H9 (cell line): ENCODE results near the gene CACNA2D3. TPM values are rescaled to one million over a fixed set of nuclear protein-coding genes. Genes with fewer than 3 reads are reported as not detected.

Source experiments
- DNase-seq: peaks from one replicate; pipeline ENCODE4 v3.0.0-alpha.2; 2017
- H2AFZ ChIP-seq: one replicate; pipeline ENCODE4 v1.6.1; 2013; ENCODE audit warnings: mild to moderate bottlenecking, low read length, control low read depth, moderate library complexity
- H2AK5ac ChIP-seq: 2 replicates; pipeline ENCODE4 v1.6.1; 2013; ENCODE audit warnings: low read length, control low read depth, mixed read lengths; ENCODE audit not compliant: insufficient read length
- H2BK120ac ChIP-seq: one replicate; pipeline ENCODE4 v1.6.1; 2013; ENCODE audit warnings: low read depth, mild to moderate bottlenecking, low read length, control low read depth, inconsistent platforms; ENCODE audit not compliant: poor library complexity, severe bottlenecking
- H2BK12ac ChIP-seq: 2 replicates; pipeline ENCODE4 v1.6.1; 2013; ENCODE audit warnings: low read length, control low read depth, mixed read lengths, low read depth; ENCODE audit not compliant: insufficient read length
- H2BK15ac ChIP-seq: 2 replicates; pipeline ENCODE4 v1.6.1; 2013; ENCODE audit warnings: low read depth, low read length, control low read depth
- H2BK20ac ChIP-seq: one replicate; pipeline ENCODE4 v1.6.1; 2013; ENCODE audit warnings: low read depth, mild to moderate bottlenecking, low read length, control low read depth, inconsistent platforms; ENCODE audit not compliant: poor library complexity, severe bottlenecking
- H2BK5ac ChIP-seq: 2 replicates; pipeline ENCODE4 v1.6.1; 2013; ENCODE audit warnings: low read length, control low read depth, mixed read lengths; ENCODE audit not compliant: insufficient read length
- H3K14ac ChIP-seq: 2 replicates; pipeline ENCODE4 v1.6.1; 2013; ENCODE audit warnings: low read length, control low read depth; ENCODE audit not compliant: insufficient read depth
- H3K18ac ChIP-seq: 2 replicates; pipeline ENCODE4 v1.6.1; 2013; ENCODE audit warnings: low read depth, mild to moderate bottlenecking, mixed read lengths, low read length, control low read depth; ENCODE audit not compliant: insufficient read length
- H3K23ac ChIP-seq: 2 replicates; pipeline ENCODE4 v1.6.1; 2013; ENCODE audit warnings: low read length, control low read depth, mixed read lengths, low read depth; ENCODE audit not compliant: insufficient read length
- H3K23me2 ChIP-seq: 2 replicates; pipeline ENCODE4 v1.6.1; 2013; ENCODE audit warnings: low read depth, mild to moderate bottlenecking, mixed read lengths, low read length, control low read depth; ENCODE audit not compliant: insufficient read length, poor library complexity, severe bottlenecking
- H3K27ac ChIP-seq: 2 replicates; pipeline ENCODE4 v1.5.1; 2013; ENCODE audit warnings: low read length, control low read depth, mixed read lengths, low read depth; ENCODE audit not compliant: insufficient read length
- H3K27me3 ChIP-seq: 2 replicates; pipeline ENCODE4 v1.6.1; 2013; ENCODE audit warnings: low read length, control low read depth, inconsistent platforms; ENCODE audit not compliant: insufficient read depth
- H3K4ac ChIP-seq: 2 replicates; pipeline ENCODE4 v1.6.1; 2013; ENCODE audit warnings: low read depth, mild to moderate bottlenecking, control low read depth, inconsistent platforms, low read length, moderate library complexity
- H3K4me1 ChIP-seq: 2 replicates; pipeline ENCODE4 v1.6.1; 2013; ENCODE audit warnings: low read length, control low read depth, inconsistent platforms; ENCODE audit not compliant: insufficient read depth
- H3K4me2 ChIP-seq: 2 replicates; pipeline ENCODE4 v1.6.1; 2013; ENCODE audit warnings: low read length, control low read depth, mixed read lengths; ENCODE audit not compliant: insufficient read length, insufficient read depth
- H3K56ac ChIP-seq: 2 replicates; pipeline ENCODE4 v1.6.1; 2013; ENCODE audit warnings: low read depth, mild to moderate bottlenecking, mixed read lengths, low read length, control low read depth; ENCODE audit not compliant: insufficient read length
- H3K79me1 ChIP-seq: 2 replicates; pipeline ENCODE4 v1.6.1; 2013; ENCODE audit warnings: low read depth, mild to moderate bottlenecking, moderate library complexity, low read length, control low read depth, inconsistent platforms; ENCODE audit not compliant: insufficient read depth, poor library complexity, severe bottlenecking
- H3K79me2 ChIP-seq: 2 replicates; pipeline ENCODE4 v1.6.1; 2013; ENCODE audit warnings: low read length, control low read depth, inconsistent platforms; ENCODE audit not compliant: insufficient read depth
- H3K9ac ChIP-seq: 2 replicates; pipeline ENCODE4 v1.6.1; 2013; ENCODE audit warnings: low read length, control low read depth, mixed read lengths; ENCODE audit not compliant: insufficient read length; ENCODE audit errors: extremely low read depth
- H3K9me3 ChIP-seq: one replicate; pipeline ENCODE4 v1.6.1; 2013; ENCODE audit warnings: low read depth, low read length, inconsistent platforms; ENCODE audit not compliant: control insufficient read depth
- H3T11ph ChIP-seq: one replicate; pipeline ENCODE4 v1.6.1; 2013; ENCODE audit warnings: mild to moderate bottlenecking, low read length, control low read depth, inconsistent platforms
- H4K20me1 ChIP-seq: one replicate; pipeline ENCODE4 v1.6.1; 2013; ENCODE audit not compliant: control insufficient read depth, insufficient read length, insufficient read depth
- H4K5ac ChIP-seq: 2 replicates; pipeline ENCODE4 v1.6.1; 2013; ENCODE audit warnings: low read depth, mild to moderate bottlenecking, mixed read lengths, low read length, control low read depth; ENCODE audit not compliant: insufficient read length
- H4K8ac ChIP-seq: replicated peaks from 2 replicates; pipeline ENCODE4 v1.6.1; 2013; ENCODE audit warnings: low read length, control low read depth, mixed read lengths, low read depth; ENCODE audit not compliant: insufficient read length
- H4K91ac ChIP-seq: 2 replicates; pipeline ENCODE4 v1.6.1; 2013; ENCODE audit warnings: low read depth, mild to moderate bottlenecking, moderate library complexity, mixed read lengths, low read length, control low read depth; ENCODE audit not compliant: insufficient read length
- H3K27ac Mint-ChIP-seq, 3 experiments: 2 replicates in 2 of 3; 3 replicates in 1 of 3; pipeline ENCODE4 v1.8.0; 2020 to 2021; ENCODE audit warnings: mixed read lengths in 3 of 3, mild to moderate bottlenecking in 1 of 3, moderate library complexity in 1 of 3
- H3K27me3 Mint-ChIP-seq: 2 replicates; pipeline ENCODE4 v1.8.0; 2021; ENCODE audit warnings: low read depth, mild to moderate bottlenecking, moderate library complexity, mixed read lengths
- H3K36me3 Mint-ChIP-seq, 3 experiments: 2 replicates in 2 of 3; 3 replicates in 1 of 3; pipeline ENCODE4 v1.8.0; 2020 to 2021; ENCODE audit warnings: low read depth in 3 of 3, mixed read lengths in 3 of 3; ENCODE audit not compliant: insufficient read depth in 1 of 3
- H3K4me1 Mint-ChIP-seq, 2 experiments: 2 replicates each; pipeline ENCODE4 v1.8.0; 2020; ENCODE audit warnings: mixed read lengths in 2 of 2
- H3K4me3 Mint-ChIP-seq, 2 experiments: 2 replicates in 1 of 2; 3 replicates in 1 of 2; pipeline ENCODE4 v1.8.0; 2020 to 2021; ENCODE audit warnings: mild to moderate bottlenecking in 2 of 2, mixed read lengths in 2 of 2, moderate library complexity in 1 of 2
- H3K9me3 Mint-ChIP-seq, 2 experiments: 2 replicates in 1 of 2; 3 replicates in 1 of 2; pipeline ENCODE4 v1.8.0; 2020; ENCODE audit warnings: mild to moderate bottlenecking in 2 of 2, mixed read lengths in 2 of 2, moderate library complexity in 1 of 2
- WGBS: extraction: QIAGEN DNeasy Blood & Tissue Kit; methylation state at CpG from one replicate; pipeline ENCODE4 v1.1.7; 2013; ENCODE audit warnings: missing lambda C conversion rate, low lambda C conversion rate, mixed read lengths; ENCODE audit not compliant: insufficient read length; ENCODE audit errors: extremely low coverage; 5-methylcytosine and 5-hydroxymethylcytosine counted together
- total RNA-seq: library from RNA; stranded (reverse); gene quantifications from 2 replicates; pipeline ENCODE4 v1.2.1, GENCODE V29; 2021
- TF ChIP-seq, protein P1 (sequence below): fragments of 200-600 bp; sonication (generic); conservative IDR thresholded peaks from 3 replicates; pipeline ENCODE4 v1.8.0; 2021; ENCODE audit warnings: antibody characterized with exemption, mild to moderate bottlenecking

CACNA2D3 gene
- total RNA-seq, 1 experiment from 2014 or later: 3.2 TPM

DNA sequence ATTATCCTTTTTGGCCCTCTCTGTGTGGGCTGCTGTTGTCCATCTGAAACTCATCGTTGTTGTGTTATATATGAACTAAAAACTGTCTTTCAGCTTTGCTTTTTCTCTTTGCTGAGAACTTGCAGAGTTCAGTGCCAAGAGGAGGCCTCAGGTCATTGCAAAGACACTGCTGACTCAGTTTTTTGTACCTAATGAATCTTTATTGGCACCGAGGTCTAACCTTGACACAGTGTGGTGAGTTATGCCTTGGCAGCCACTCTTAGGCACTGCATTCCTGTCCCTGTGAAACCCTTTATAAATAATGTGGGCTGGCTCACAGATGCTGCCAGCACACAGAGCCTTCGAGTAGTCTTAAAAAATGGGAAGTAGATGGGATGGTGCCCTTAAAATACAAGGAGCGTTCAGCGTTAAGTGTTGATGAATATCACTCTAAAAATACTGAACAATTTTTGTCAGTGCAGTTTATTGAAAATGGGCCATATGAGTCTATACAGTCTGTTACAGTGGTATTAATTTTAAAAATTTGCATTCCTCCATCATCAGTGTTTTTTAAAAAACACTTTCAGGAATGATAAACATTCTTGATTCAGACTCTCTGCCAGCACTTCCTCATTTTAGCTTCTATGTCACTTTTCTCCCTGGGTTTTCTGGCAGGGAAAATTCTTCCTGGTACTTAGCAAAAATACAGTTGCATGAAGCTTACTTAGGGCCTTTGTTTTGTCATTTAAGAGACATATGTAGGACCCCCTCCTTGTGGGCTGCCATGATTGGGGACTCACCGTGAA, 234.1 kb downstream of the CACNA2D3 start:
- no peak overlapping the region for H2BK5ac ChIP-seq
- no CpG with 5 or more reads among the region's 6 CpGs for WGBS
- no peak overlapping the region for H2BK120ac ChIP-seq
- no peaks in the 10 kb centered on the region for H3K79me1 ChIP-seq
- H3K27ac ChIP-seq: no peak overlapping the region
- no peak overlapping the region for H2BK15ac ChIP-seq
- no peak overlapping the region for H2AK5ac ChIP-seq
- H3K79me2 ChIP-seq: no peaks in the 10 kb centered on the region
- H4K5ac ChIP-seq: no peak overlapping the region
- no peak overlapping the region for H2AFZ ChIP-seq
- H3K14ac ChIP-seq: no peak overlapping the region
- H3K4me2 ChIP-seq: no peak overlapping the region
- H4K91ac ChIP-seq: no peak overlapping the region
- H3K27me3 ChIP-seq: no peaks in the 10 kb centered on the region
- Mint-ChIP-seq H3K9me3 (no peaks in the 10 kb centered on the region), H3K4me1 (peaks cover 11 to 15% of the 10 kb centered on the region in 2 experiments), H3K36me3 (no peaks in the 10 kb centered on the region), H3K4me3 (no peak overlapping the region), H3K27ac (no peak overlapping the region), H3K27me3 (no peaks in the 10 kb centered on the region)
- no peak overlapping the region for H3K23ac ChIP-seq
- H3K9ac ChIP-seq: no peak overlapping the region
- no peak overlapping the region for H3K56ac ChIP-seq
- H4K20me1 ChIP-seq: no peaks in the 10 kb centered on the region
- H2BK20ac ChIP-seq: no peak overlapping the region
- TF ChIP-seq, protein P1, sequence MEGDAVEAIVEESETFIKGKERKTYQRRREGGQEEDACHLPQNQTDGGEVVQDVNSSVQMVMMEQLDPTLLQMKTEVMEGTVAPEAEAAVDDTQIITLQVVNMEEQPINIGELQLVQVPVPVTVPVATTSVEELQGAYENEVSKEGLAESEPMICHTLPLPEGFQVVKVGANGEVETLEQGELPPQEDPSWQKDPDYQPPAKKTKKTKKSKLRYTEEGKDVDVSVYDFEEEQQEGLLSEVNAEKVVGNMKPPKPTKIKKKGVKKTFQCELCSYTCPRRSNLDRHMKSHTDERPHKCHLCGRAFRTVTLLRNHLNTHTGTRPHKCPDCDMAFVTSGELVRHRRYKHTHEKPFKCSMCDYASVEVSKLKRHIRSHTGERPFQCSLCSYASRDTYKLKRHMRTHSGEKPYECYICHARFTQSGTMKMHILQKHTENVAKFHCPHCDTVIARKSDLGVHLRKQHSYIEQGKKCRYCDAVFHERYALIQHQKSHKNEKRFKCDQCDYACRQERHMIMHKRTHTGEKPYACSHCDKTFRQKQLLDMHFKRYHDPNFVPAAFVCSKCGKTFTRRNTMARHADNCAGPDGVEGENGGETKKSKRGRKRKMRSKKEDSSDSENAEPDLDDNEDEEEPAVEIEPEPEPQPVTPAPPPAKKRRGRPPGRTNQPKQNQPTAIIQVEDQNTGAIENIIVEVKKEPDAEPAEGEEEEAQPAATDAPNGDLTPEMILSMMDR: no peak
- H4K8ac ChIP-seq: no peak overlapping the region
- no peak overlapping the region for H2BK12ac ChIP-seq
- no peaks in the 10 kb centered on the region for H3K4me1 ChIP-seq
- no peaks in the 10 kb centered on the region for H3K9me3 ChIP-seq
- DNase-seq: no peak
- H3K18ac ChIP-seq: no peak overlapping the region
- H3T11ph ChIP-seq: no peak overlapping the region
- H3K4ac ChIP-seq: no peak overlapping the region
- no peaks in the 10 kb centered on the region for H3K23me2 ChIP-seq
